GM21786 (cell line): ENCODE data around the gene ANXA4.
"Not testable (repeated sequence)": the region's sequence is repeated elsewhere in the genome, so short reads cannot be mapped to it uniquely, and the experiment has no call there.

ENCODE experiments used
- ATAC-seq: cut with Tn5 transposase; IDR thresholded peaks from one replicate; pipeline ENCODE4 v1.9.1; 2021; ENCODE audit not compliant: unreplicated experiment

The ANXA4 gene

GRCh38 chr2:69720404-69720803 is 21.5 kb upstream of the ANXA4 start:
- no peak for ATAC-seq

- no peak for ATAC-seq
Measured at GRCh38 chr2:69721022-69721421, 20.9 kb upstream of the ANXA4 start.

- no peak for ATAC-seq
Measured at GRCh38 chr2:69723791-69724190, 18.1 kb upstream of the ANXA4 start.

GRCh38 chr2:69724540-69725159 is 17.3 kb upstream of the ANXA4 start:
- ATAC-seq, result peak; percentile 72

GRCh38 chr2:69725706-69726360 is 16.1 kb upstream of the ANXA4 start:
- no peak for ATAC-seq

GRCh38 chr2:69729266-69729665 is 12.7 kb upstream of the ANXA4 start:
- no peak for ATAC-seq

GRCh38 chr2:69729781-69730180 is 12.2 kb upstream of the ANXA4 start:
- no peak for ATAC-seq

- no peak for ATAC-seq
Measured at GRCh38 chr2:69731147-69731970, 10.6 kb upstream of the ANXA4 start.

- ATAC-seq, result no peak
Measured at GRCh38 chr2:69733342-69734034, 8.4 kb upstream of the ANXA4 start.

- no peak for ATAC-seq
Measured at GRCh38 chr2:69734035-69734611, 7.8 kb upstream of the ANXA4 start.

GRCh38 chr2:69734854-69735544 is 6.9 kb upstream of the ANXA4 start:
- no peak for ATAC-seq

GRCh38 chr2:69735686-69736085 is 6.2 kb upstream of the ANXA4 start:
- ATAC-seq, result no peak

GRCh38 chr2:69738149-69738548 is 3.8 kb upstream of the ANXA4 start:
- ATAC-seq, result not testable (repeated sequence)

- ATAC-seq, result no peak
Measured at GRCh38 chr2:69740502-69740951, 1.4 kb upstream of the ANXA4 start.

GRCh38 chr2:69741229-69741574 is 732 bp upstream of the ANXA4 start:
- ATAC-seq, result no peak

GRCh38 chr2:69742322-69742952 is 503 bp downstream of the ANXA4 start:
- no peak for ATAC-seq

- no peak for ATAC-seq
Measured at GRCh38 chr2:69743847-69744264, 1.9 kb downstream of the ANXA4 start.

- no peak for ATAC-seq
Measured at GRCh38 chr2:69744456-69744855, 2.5 kb downstream of the ANXA4 start.

- ATAC-seq, result no peak
Measured at GRCh38 chr2:69745035-69745434, 3.1 kb downstream of the ANXA4 start.

- ATAC-seq, result no peak
Measured at GRCh38 chr2:69750246-69750645, 8.3 kb downstream of the ANXA4 start.
